H1 (cell line): ENCODE results near the gene CGA. TPM values are rescaled to one million over a fixed set of nuclear protein-coding genes. Genes with fewer than 3 reads are reported as not detected.

ENCODE experiments used
- BRCA1 ChIP-seq: IDR thresholded peaks from 2 replicates; pipeline ENCODE4 v1.6.1; 2012; ENCODE audit warnings: low read depth, low read length, improper control_type of control experiment
- CHD7 ChIP-seq: fragments of 300-600 bp; sonication (generic); IDR thresholded peaks from 2 replicates; pipeline ENCODE4 v1.7.1; 2012; ENCODE audit warnings: low read length, moderate library complexity, mild to moderate bottlenecking, inconsistent platforms; ENCODE audit not compliant: insufficient replicate concordance
- EP300 ChIP-seq, 2 experiments: IDR thresholded peaks; 1 replicate in 1 of 2; 2 replicates in 1 of 2; pipeline ENCODE4 v1.6.1; 2011 to 2012; ENCODE audit warnings: low read depth in 2 of 2, low read length in 2 of 2, mild to moderate bottlenecking in 2 of 2, borderline replicate concordance in 1 of 2, inconsistent platforms in 1 of 2, moderate library complexity in 1 of 2
- EZH2 ChIP-seq: fragments of 200-600 bp; sonication (generic); IDR thresholded peaks from 2 replicates; pipeline ENCODE4 v1.7.1; 2012; ENCODE audit warnings: low read depth, mild to moderate bottlenecking, moderate library complexity, low read length, inconsistent platforms; ENCODE audit not compliant: severe bottlenecking
- POU5F1 ChIP-seq: IDR thresholded peaks from 2 replicates; pipeline ENCODE4 v1.6.1; 2011; ENCODE audit warnings: low read depth, mild to moderate bottlenecking, low read length, moderate library complexity
- RNF2 ChIP-seq: fragments of 200-900, 300-1000 bp; sonication (generic); IDR thresholded peaks from 2 replicates; pipeline ENCODE4 v1.7.1; 2016; ENCODE audit warnings: borderline replicate concordance, low read depth, mild to moderate bottlenecking, antibody characterized with exemption, low read length; ENCODE audit not compliant: poor library complexity, severe bottlenecking; ENCODE audit errors: missing control alignments
- polyA plus RNA-seq, 7 experiments: library from polyadenylated mRNA; depleted of rRNA in 3 of 7; stranded (reverse) in 5 of 7; unstranded in 2 of 7; fragments of >200 nt in 5 of 7; fragments of 200-250 nt in 2 of 7; gene quantifications; 1 replicate in 5 of 7; 2 replicates in 1 of 7; 4 replicates in 1 of 7; pipeline versions ENCODE4 v1.2.1 to v1.2.3, GENCODE V29; 2011 to 2013; ENCODE audit warnings: missing spikeins in 2 of 7, mixed read lengths in 2 of 7
- total RNA-seq: library from RNA; stranded (reverse); fragmentation: NEBNext Ultra II Directional; extraction: Animal tissue kit (Norgen Biotek cat#: 25700); gene quantifications from 2 replicates; pipeline ENCODE4 v1.2.1, GENCODE V29; 2021

CGA gene
- total and polyA plus RNA-seq, 2 of the 8 experiments (the other 6 are each of a cell fraction or from before 2014, with no cell fraction given) = not detected

- TF ChIP-seq CHD7 (no peak), EZH2 (no peak), BRCA1 (no peak), POU5F1 (no peak), RNF2 (no peak), EP300 (IDR thresholded peaks at IDR 0.05; ENCODE audit: borderline replicate concordance in 1 of 2, low read depth in 2 of 2, low read length in 2 of 2) (no peak)
- TF ChIP-seq, all 59 proteins: peak for 0
These were observed 23.2 kb downstream of the CGA start (continued) for GRCh38 chr6:87071683-87072082.
